Mesenchymal stem cell (in vitro differentiated cells and primary cell): ENCODE measurements around the gene PINLYP.
"Not testable (repeated sequence)": the region's sequence is repeated elsewhere in the genome, so short reads cannot be mapped to it uniquely, and the experiment has no call there.

ENCODE experiments used
- DNase-seq: peaks from one replicate; pipeline ENCODE4 v3.0.0-alpha.2; 2013
- H2AFZ ChIP-seq: one replicate; pipeline ENCODE4 v1.6.1; 2013; ENCODE audit warnings: low read depth, mild to moderate bottlenecking, control low read depth, inconsistent platforms, low read length, moderate library complexity
- H2AK5ac ChIP-seq: 2 replicates; pipeline ENCODE4 v1.6.1; 2013; ENCODE audit warnings: low read length, moderate library complexity, mild to moderate bottlenecking, inconsistent platforms; ENCODE audit not compliant: severe bottlenecking
- H2BK120ac ChIP-seq: one replicate; pipeline ENCODE4 v1.6.1; 2013; ENCODE audit warnings: low read depth, mild to moderate bottlenecking, inconsistent platforms, low read length, moderate library complexity
- H2BK12ac ChIP-seq, 2 experiments: one replicate each; pipeline ENCODE4 v1.6.1; 2013; ENCODE audit warnings: inconsistent platforms in 2 of 2, low read length in 2 of 2, mild to moderate bottlenecking in 2 of 2, moderate library complexity in 2 of 2, control low read depth in 1 of 2
- H2BK15ac ChIP-seq: one replicate; pipeline ENCODE4 v1.6.1; 2013; ENCODE audit warnings: mild to moderate bottlenecking, low read depth, inconsistent platforms; ENCODE audit not compliant: poor library complexity, severe bottlenecking
- H2BK5ac ChIP-seq: 2 replicates; pipeline ENCODE4 v1.6.1; 2013; ENCODE audit warnings: low read depth, mild to moderate bottlenecking, low read length, control low read depth, inconsistent platforms; ENCODE audit not compliant: poor library complexity, severe bottlenecking
- H3K14ac ChIP-seq, 2 experiments: one replicate each; pipeline ENCODE4 v1.6.1; 2013; ENCODE audit warnings: inconsistent platforms in 2 of 2, low read length in 2 of 2, control low read depth in 1 of 2, mild to moderate bottlenecking in 1 of 2, moderate library complexity in 1 of 2
- H3K18ac ChIP-seq, 2 experiments: one replicate each; pipeline ENCODE4 v1.6.1; 2013; ENCODE audit warnings: inconsistent platforms in 2 of 2, low read length in 2 of 2, control low read depth in 1 of 2, low read depth in 1 of 2, mild to moderate bottlenecking in 1 of 2
- H3K23ac ChIP-seq, 2 experiments: one replicate each; pipeline ENCODE4 v1.6.1; 2013; ENCODE audit warnings: inconsistent platforms in 2 of 2, low read length in 2 of 2, mild to moderate bottlenecking in 2 of 2, moderate library complexity in 2 of 2, control low read depth in 1 of 2
- H3K27ac ChIP-seq: 2 replicates; pipeline ENCODE4 v1.5.1; 2013; ENCODE audit warnings: mild to moderate bottlenecking, moderate library complexity, low read length, control low read depth, inconsistent platforms; ENCODE audit not compliant: poor library complexity, severe bottlenecking
- H3K27me3 ChIP-seq, 2 experiments: 2 replicates each; pipeline versions ENCODE4 v1.6.1 to v1.7.0; 2013; ENCODE audit warnings: low read length in 2 of 2, mild to moderate bottlenecking in 2 of 2, moderate library complexity in 2 of 2, control low read depth in 1 of 2, inconsistent platforms in 1 of 2; ENCODE audit not compliant: control insufficient read depth in 1 of 2, insufficient read depth in 1 of 2
- H3K36me3 ChIP-seq, 2 experiments: 2 replicates each; pipeline versions ENCODE4 v1.6.1 to v1.7.0; 2013; ENCODE audit warnings: low read length in 2 of 2, control low read depth in 1 of 2, inconsistent platforms in 1 of 2, low read depth in 1 of 2, mild to moderate bottlenecking in 1 of 2; ENCODE audit not compliant: insufficient read depth in 2 of 2, control insufficient read depth in 1 of 2
- H3K4ac ChIP-seq, 2 experiments: one replicate each; pipeline ENCODE4 v1.6.1; 2013; ENCODE audit warnings: inconsistent platforms in 2 of 2, low read length in 2 of 2, mild to moderate bottlenecking in 2 of 2, moderate library complexity in 2 of 2, control low read depth in 1 of 2, low read depth in 1 of 2
- H3K4me1 ChIP-seq: 2 replicates; pipeline ENCODE4 v1.6.1; 2013; ENCODE audit warnings: low read depth, low read length, control low read depth; ENCODE audit not compliant: control insufficient read depth, insufficient read depth
- H3K4me2 ChIP-seq: 2 replicates; pipeline ENCODE4 v1.6.1; 2013; ENCODE audit warnings: low read length, mild to moderate bottlenecking, inconsistent platforms; ENCODE audit not compliant: poor library complexity, severe bottlenecking
- H3K4me3 ChIP-seq, 2 experiments: 2 replicates each; pipeline versions ENCODE4 v1.5.1 to v1.7.0; 2013; ENCODE audit warnings: low read length in 2 of 2, mild to moderate bottlenecking in 2 of 2, control low read depth in 1 of 2, low read depth in 1 of 2; ENCODE audit not compliant: insufficient read depth in 1 of 2
- H3K79me1 ChIP-seq: replicated peaks from 2 replicates; pipeline ENCODE4 v1.6.1; 2013; ENCODE audit warnings: mild to moderate bottlenecking, control low read depth, low read length, inconsistent platforms; ENCODE audit not compliant: poor library complexity, severe bottlenecking
- H3K9ac ChIP-seq: 2 replicates; pipeline ENCODE4 v1.7.0; 2013; ENCODE audit warnings: mild to moderate bottlenecking, low read length, moderate library complexity
- H3K9me3 ChIP-seq: 2 replicates; pipeline ENCODE4 v1.7.0; 2013; ENCODE audit warnings: mild to moderate bottlenecking, low read length; ENCODE audit not compliant: control insufficient read depth
- H4K8ac ChIP-seq: one replicate; pipeline ENCODE4 v1.6.1; 2013; ENCODE audit warnings: inconsistent platforms, mild to moderate bottlenecking, low read length, moderate library complexity
- H4K91ac ChIP-seq: one replicate; pipeline ENCODE4 v1.6.1; 2013; ENCODE audit warnings: mild to moderate bottlenecking, low read length, inconsistent platforms
- WGBS: methylation state at CpG from one replicate; pipeline ENCODE4 v1.1.7; 2013; ENCODE audit warnings: mixed read lengths; 5-methylcytosine and 5-hydroxymethylcytosine counted together

PINLYP gene

DNA sequence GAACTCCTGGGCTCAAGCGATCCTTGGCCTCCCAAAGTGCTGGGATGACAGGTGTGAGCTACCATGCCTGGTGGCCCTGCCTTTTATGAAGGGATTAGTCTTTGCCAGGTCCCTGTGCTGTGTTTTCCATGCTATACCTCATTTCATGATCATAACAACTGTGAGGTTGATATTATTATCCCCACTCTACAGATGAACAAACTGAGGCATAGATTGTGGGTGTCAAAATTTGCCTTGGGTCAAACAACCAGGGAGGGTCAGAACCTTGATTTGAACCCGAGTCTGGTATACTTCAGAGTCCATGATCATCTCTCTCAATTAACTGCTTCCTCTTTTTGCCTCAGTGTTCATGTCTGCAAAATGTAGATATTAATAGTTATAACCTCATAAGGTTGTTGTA is 6.9 kb downstream of the PINLYP start:
- Histone ChIP-seq H4K8ac (no peak overlapping the region), H2AK5ac (no peak overlapping the region), H3K36me3 (peaks cover 6 to 28% of the 10 kb centered on the region in 2 experiments), H3K18ac (no peak overlapping the region), H3K27ac (no peak overlapping the region), H3K79me1 (peaks cover 16% of the 10 kb centered on the region), H2BK120ac (no peak overlapping the region), H2BK15ac (no peak overlapping the region), H3K4ac (no peak overlapping the region), H3K4me2 (no peak overlapping the region), H2AFZ (no peak overlapping the region), H2BK5ac (no peak overlapping the region), H2BK12ac (no peak overlapping the region), H3K4me1 (peaks cover 12% of the 10 kb centered on the region), H3K27me3 (no peaks in the 10 kb centered on the region), H3K9me3 (no peaks in the 10 kb centered on the region), H3K14ac (no peak overlapping the region), H3K4me3 (no peak overlapping the region), H3K23ac (no peak overlapping the region), H3K9ac (no peak overlapping the region), H4K91ac (no peak overlapping the region)
- 100% methylated on average over 2 of the region's 2 CpGs for WGBS
- no peak for DNase-seq

- no peak overlapping the region for H4K8ac ChIP-seq
- H3K9ac ChIP-seq, result no peak overlapping the region
- no peak overlapping the region for H3K4ac ChIP-seq
- WGBS, result 100% methylated on average over 1 of the region's 1 CpG
- peak overlapping the region; percentile 26 for H2AK5ac ChIP-seq
- no peak overlapping the region for H4K91ac ChIP-seq
- peaks cover 20% of the 10 kb centered on the region for H3K79me1 ChIP-seq
- no peak overlapping the region for H3K18ac ChIP-seq
- no peak overlapping the region for H3K4me3 ChIP-seq
- H2BK5ac ChIP-seq, result peak overlapping the region; percentile 9
- no peaks in the 10 kb centered on the region for H3K27me3 ChIP-seq
- H3K27ac ChIP-seq, result peak overlapping the region; percentile 81
- H3K4me2 ChIP-seq, result peak overlapping the region; percentile 14
- no peaks in the 10 kb centered on the region for H3K9me3 ChIP-seq
- H2BK15ac ChIP-seq, result peak overlapping the region; percentile 49
- no peak overlapping the region for H3K14ac ChIP-seq
- DNase-seq, result no peak
- no peak overlapping the region for H2BK12ac ChIP-seq
- no peak overlapping the region for H2BK120ac ChIP-seq
- H3K23ac ChIP-seq, result no peak overlapping the region
- no peak overlapping the region for H2AFZ ChIP-seq
- H3K36me3 ChIP-seq, result peaks cover 12 to 37% of the 10 kb centered on the region in 2 experiments
- peaks cover 10% of the 10 kb centered on the region for H3K4me1 ChIP-seq
Observed at GRCh38 chr19:43584484-43584883, 8.9 kb downstream of the PINLYP start.

DNA sequence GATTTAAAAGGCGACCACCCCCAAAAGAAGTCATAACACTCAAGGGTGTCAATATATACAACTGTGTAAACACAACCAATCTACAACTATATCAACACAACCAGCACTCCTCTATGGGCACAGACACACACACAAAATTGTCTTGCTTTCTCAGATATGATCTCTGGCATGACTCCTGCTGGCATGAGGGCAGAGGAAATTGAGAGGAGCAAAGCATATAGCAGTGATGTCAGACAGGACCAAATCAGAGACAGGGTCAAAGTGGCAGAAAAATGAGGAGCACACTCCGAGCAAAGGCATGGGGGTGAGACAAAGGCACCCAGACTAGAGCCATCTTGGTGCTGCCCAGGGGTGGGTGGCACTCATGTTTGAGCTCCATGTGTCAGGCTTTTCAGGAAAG is 10.7 kb downstream of the PINLYP start:
- no peaks in the 10 kb centered on the region for H3K9me3 ChIP-seq
- H3K14ac ChIP-seq, result no peak overlapping the region
- H3K4me1 ChIP-seq, result peaks cover 10% of the 10 kb centered on the region
- H3K4me3 ChIP-seq, result no peak overlapping the region
- no peak overlapping the region for H3K23ac ChIP-seq
- peaks cover 28 to 56% of the 10 kb centered on the region in 2 experiments for H3K36me3 ChIP-seq
- no peaks in the 10 kb centered on the region for H3K27me3 ChIP-seq
- no peak for DNase-seq
- H3K18ac ChIP-seq, result no peak overlapping the region
- no peak overlapping the region for H2BK120ac ChIP-seq
- H2BK5ac ChIP-seq, result no peak overlapping the region
- H2AFZ ChIP-seq, result no peak overlapping the region
- H4K91ac ChIP-seq, result no peak overlapping the region
- H2BK15ac ChIP-seq, result no peak overlapping the region
- no peak overlapping the region for H2AK5ac ChIP-seq
- H3K79me1 ChIP-seq, result peaks cover 27% of the 10 kb centered on the region
- H3K4me2 ChIP-seq, result no peak overlapping the region
- no peak overlapping the region for H4K8ac ChIP-seq
- no peak overlapping the region for H3K27ac ChIP-seq
- no peak overlapping the region for H3K9ac ChIP-seq
- no peak overlapping the region for H3K4ac ChIP-seq
- no peak overlapping the region for H2BK12ac ChIP-seq
- WGBS, result 100% methylated on average over 2 of the region's 2 CpGs

- not testable (repeated sequence) for H2AK5ac ChIP-seq, H2BK5ac ChIP-seq, H4K91ac ChIP-seq, H3K4me3 ChIP-seq, H2BK12ac ChIP-seq, H3K23ac ChIP-seq, H3K9me3 ChIP-seq, H3K27me3 ChIP-seq, H3K9ac ChIP-seq, H2BK15ac ChIP-seq, DNase-seq, H3K4me2 ChIP-seq, H2AFZ ChIP-seq, H3K4ac ChIP-seq, H4K8ac ChIP-seq, H3K27ac ChIP-seq, H3K14ac ChIP-seq, H2BK120ac ChIP-seq, H3K18ac ChIP-seq
- Histone ChIP-seq H3K36me3 (peaks cover 35 to 60% of the 10 kb centered on the region in 2 experiments), H3K4me1 (peaks cover 12% of the 10 kb centered on the region), H3K79me1 (peaks cover 27% of the 10 kb centered on the region)
- WGBS, result 96% methylated on average over 3 of the region's 3 CpGs
Observed at GRCh38 chr19:43587029-43587428, 11.4 kb downstream of the PINLYP start.
